Activated CD8-positive, alpha-beta memory T cell treated with anti-CD3 and anti-CD28 coated beads, Interleukin-2, amount 50 U/mL, for 4 hours (primary cell): Measurements from ENCODE around the gene CD22.

Experiments
- DNase-seq: peaks from one replicate; pipeline ENCODE4 v3.0.0-alpha.2; 2020

CD22 gene

GRCh38 chr19:35392742-35393715 is 64.0 kb downstream of the CD22 start:
- DNase-seq: no peak

GRCh38 chr19:35395382-35396199 is 66.6 kb downstream of the CD22 start:
- DNase-seq: no peak

- DNase-seq: no peak
Measured at GRCh38 chr19:35396240-35396885, 67.4 kb downstream of the CD22 start.
